ENCODE measurements around the gene FUBP1.

DNA sequence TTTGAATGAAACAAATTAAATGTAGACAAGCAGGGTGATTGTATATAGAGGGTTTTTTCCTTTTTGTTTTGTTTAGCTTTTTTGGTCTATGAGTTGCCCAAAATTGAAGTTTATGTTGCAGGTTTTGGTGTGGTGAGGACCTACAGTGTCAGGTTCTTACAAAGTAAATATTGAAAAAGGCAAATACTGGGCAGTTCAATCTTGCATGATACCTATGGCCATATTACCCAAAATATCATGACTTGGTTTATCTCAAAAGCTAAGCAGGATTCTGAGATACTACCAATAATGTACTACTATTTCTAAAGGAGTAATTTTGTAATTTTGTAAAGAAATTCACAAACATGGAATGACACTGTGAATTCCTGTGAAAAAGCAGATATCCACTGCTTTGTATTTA is 27.6 kb upstream of the FUBP1 start:
- TF ChIP-seq, protein P1, sequence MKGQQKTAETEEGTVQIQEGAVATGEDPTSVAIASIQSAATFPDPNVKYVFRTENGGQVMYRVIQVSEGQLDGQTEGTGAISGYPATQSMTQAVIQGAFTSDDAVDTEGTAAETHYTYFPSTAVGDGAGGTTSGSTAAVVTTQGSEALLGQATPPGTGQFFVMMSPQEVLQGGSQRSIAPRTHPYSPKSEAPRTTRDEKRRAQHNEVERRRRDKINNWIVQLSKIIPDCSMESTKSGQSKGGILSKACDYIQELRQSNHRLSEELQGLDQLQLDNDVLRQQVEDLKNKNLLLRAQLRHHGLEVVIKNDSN (CRISPR knock-in tag; IDR thresholded peaks at IDR 0.05) = no peak
- TF ChIP-seq OVOL2 (CRISPR knock-in tag; IDR thresholded peaks at IDR 0.05; ENCODE audit: borderline replicate concordance) (no peak), NR1H2 (CRISPR knock-in tag; IDR thresholded peaks at IDR 0.05) (no peak), TEAD4 (CRISPR knock-in tag; IDR thresholded peaks at IDR 0.05) (no peak), ZBTB21 (CRISPR knock-in tag; IDR thresholded peaks at IDR 0.05; ENCODE audit: borderline replicate concordance) (no peak), FOXK1 (CRISPR knock-in tag; IDR thresholded peaks at IDR 0.05) (no peak)
- TF ChIP-seq, protein P2, sequence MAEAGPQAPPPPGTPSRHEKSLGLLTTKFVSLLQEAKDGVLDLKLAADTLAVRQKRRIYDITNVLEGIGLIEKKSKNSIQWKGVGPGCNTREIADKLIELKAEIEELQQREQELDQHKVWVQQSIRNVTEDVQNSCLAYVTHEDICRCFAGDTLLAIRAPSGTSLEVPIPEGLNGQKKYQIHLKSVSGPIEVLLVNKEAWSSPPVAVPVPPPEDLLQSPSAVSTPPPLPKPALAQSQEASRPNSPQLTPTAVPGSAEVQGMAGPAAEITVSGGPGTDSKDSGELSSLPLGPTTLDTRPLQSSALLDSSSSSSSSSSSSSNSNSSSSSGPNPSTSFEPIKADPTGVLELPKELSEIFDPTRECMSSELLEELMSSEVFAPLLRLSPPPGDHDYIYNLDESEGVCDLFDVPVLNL (CRISPR knock-in tag; IDR thresholded peaks at IDR 0.05; ENCODE audit: borderline replicate concordance, low read depth) = no peak
- TF ChIP-seq, protein P3, sequence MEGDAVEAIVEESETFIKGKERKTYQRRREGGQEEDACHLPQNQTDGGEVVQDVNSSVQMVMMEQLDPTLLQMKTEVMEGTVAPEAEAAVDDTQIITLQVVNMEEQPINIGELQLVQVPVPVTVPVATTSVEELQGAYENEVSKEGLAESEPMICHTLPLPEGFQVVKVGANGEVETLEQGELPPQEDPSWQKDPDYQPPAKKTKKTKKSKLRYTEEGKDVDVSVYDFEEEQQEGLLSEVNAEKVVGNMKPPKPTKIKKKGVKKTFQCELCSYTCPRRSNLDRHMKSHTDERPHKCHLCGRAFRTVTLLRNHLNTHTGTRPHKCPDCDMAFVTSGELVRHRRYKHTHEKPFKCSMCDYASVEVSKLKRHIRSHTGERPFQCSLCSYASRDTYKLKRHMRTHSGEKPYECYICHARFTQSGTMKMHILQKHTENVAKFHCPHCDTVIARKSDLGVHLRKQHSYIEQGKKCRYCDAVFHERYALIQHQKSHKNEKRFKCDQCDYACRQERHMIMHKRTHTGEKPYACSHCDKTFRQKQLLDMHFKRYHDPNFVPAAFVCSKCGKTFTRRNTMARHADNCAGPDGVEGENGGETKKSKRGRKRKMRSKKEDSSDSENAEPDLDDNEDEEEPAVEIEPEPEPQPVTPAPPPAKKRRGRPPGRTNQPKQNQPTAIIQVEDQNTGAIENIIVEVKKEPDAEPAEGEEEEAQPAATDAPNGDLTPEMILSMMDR (IDR thresholded peaks at IDR 0.05) = no peak
- TF ChIP-seq, protein P4, sequence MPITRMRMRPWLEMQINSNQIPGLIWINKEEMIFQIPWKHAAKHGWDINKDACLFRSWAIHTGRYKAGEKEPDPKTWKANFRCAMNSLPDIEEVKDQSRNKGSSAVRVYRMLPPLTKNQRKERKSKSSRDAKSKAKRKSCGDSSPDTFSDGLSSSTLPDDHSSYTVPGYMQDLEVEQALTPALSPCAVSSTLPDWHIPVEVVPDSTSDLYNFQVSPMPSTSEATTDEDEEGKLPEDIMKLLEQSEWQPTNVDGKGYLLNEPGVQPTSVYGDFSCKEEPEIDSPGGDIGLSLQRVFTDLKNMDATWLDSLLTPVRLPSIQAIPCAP (CRISPR knock-in tag; IDR thresholded peaks at IDR 0.05) = no peak
- TF ChIP-seq, protein P5, sequence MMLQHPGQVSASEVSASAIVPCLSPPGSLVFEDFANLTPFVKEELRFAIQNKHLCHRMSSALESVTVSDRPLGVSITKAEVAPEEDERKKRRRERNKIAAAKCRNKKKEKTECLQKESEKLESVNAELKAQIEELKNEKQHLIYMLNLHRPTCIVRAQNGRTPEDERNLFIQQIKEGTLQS (CRISPR knock-in tag; conservative IDR thresholded peaks at IDR 0.05) = no peak
- TF ChIP-seq, protein P6, sequence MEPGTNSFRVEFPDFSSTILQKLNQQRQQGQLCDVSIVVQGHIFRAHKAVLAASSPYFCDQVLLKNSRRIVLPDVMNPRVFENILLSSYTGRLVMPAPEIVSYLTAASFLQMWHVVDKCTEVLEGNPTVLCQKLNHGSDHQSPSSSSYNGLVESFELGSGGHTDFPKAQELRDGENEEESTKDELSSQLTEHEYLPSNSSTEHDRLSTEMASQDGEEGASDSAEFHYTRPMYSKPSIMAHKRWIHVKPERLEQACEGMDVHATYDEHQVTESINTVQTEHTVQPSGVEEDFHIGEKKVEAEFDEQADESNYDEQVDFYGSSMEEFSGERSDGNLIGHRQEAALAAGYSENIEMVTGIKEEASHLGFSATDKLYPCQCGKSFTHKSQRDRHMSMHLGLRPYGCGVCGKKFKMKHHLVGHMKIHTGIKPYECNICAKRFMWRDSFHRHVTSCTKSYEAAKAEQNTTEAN (CRISPR knock-in tag; IDR thresholded peaks at IDR 0.05) = no peak
- TF ChIP-seq, protein P7, sequence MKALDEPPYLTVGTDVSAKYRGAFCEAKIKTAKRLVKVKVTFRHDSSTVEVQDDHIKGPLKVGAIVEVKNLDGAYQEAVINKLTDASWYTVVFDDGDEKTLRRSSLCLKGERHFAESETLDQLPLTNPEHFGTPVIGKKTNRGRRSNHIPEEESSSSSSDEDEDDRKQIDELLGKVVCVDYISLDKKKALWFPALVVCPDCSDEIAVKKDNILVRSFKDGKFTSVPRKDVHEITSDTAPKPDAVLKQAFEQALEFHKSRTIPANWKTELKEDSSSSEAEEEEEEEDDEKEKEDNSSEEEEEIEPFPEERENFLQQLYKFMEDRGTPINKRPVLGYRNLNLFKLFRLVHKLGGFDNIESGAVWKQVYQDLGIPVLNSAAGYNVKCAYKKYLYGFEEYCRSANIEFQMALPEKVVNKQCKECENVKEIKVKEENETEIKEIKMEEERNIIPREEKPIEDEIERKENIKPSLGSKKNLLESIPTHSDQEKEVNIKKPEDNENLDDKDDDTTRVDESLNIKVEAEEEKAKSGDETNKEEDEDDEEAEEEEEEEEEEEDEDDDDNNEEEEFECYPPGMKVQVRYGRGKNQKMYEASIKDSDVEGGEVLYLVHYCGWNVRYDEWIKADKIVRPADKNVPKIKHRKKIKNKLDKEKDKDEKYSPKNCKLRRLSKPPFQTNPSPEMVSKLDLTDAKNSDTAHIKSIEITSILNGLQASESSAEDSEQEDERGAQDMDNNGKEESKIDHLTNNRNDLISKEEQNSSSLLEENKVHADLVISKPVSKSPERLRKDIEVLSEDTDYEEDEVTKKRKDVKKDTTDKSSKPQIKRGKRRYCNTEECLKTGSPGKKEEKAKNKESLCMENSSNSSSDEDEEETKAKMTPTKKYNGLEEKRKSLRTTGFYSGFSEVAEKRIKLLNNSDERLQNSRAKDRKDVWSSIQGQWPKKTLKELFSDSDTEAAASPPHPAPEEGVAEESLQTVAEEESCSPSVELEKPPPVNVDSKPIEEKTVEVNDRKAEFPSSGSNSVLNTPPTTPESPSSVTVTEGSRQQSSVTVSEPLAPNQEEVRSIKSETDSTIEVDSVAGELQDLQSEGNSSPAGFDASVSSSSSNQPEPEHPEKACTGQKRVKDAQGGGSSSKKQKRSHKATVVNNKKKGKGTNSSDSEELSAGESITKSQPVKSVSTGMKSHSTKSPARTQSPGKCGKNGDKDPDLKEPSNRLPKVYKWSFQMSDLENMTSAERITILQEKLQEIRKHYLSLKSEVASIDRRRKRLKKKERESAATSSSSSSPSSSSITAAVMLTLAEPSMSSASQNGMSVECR (CRISPR knock-in tag; IDR thresholded peaks at IDR 0.05; ENCODE audit: borderline replicate concordance) = no peak
- TF ChIP-seq, protein P8, sequence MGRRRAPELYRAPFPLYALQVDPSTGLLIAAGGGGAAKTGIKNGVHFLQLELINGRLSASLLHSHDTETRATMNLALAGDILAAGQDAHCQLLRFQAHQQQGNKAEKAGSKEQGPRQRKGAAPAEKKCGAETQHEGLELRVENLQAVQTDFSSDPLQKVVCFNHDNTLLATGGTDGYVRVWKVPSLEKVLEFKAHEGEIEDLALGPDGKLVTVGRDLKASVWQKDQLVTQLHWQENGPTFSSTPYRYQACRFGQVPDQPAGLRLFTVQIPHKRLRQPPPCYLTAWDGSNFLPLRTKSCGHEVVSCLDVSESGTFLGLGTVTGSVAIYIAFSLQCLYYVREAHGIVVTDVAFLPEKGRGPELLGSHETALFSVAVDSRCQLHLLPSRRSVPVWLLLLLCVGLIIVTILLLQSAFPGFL (CRISPR knock-in tag; IDR thresholded peaks at IDR 0.05; ENCODE audit: borderline replicate concordance) = no peak

Measured in WTC11 (cell line).